CD4-positive, CD25-positive, alpha-beta regulatory T cell (primary cell): Measurements from ENCODE around the gene MET. TPM values are rescaled to one million over a fixed set of nuclear protein-coding genes. Genes with fewer than 3 reads are reported as not detected.

Experiments used
- ATAC-seq, 2 donors: fragments of 150-1000 bp; cut with Tn5 transposase; one replicate each; pipeline ENCODE4 v1.10.0; 2021; ENCODE audit warnings: low read depth in 2 of 2, moderate number of reproducible peaks in 2 of 2, moderate library complexity in 1 of 2
- DNase-seq, 3 donors: peaks; one replicate each; pipeline versions ENCODE4 v3.0.0 to v3.0.0-alpha.2; 2012 to 2022; ENCODE audit warnings: mixed read lengths in 1 of 3
- H3K27ac ChIP-seq: one replicate; pipeline ENCODE4 v1.7.0; 2013; ENCODE audit warnings: mild to moderate bottlenecking, low read length; ENCODE audit not compliant: insufficient read depth, poor library complexity, severe bottlenecking
- H3K27me3 ChIP-seq: one replicate; pipeline ENCODE4 v1.7.0; 2013; ENCODE audit warnings: low read length; ENCODE audit not compliant: control insufficient read depth, insufficient read depth
- H3K36me3 ChIP-seq: one replicate; pipeline ENCODE4 v1.7.0; 2013; ENCODE audit warnings: mild to moderate bottlenecking, low read length, moderate library complexity; ENCODE audit not compliant: control insufficient read depth, insufficient read depth
- H3K4me1 ChIP-seq: 2 replicates; pipeline ENCODE4 v1.7.0; 2013; ENCODE audit warnings: mild to moderate bottlenecking, low read length; ENCODE audit not compliant: insufficient read depth, control insufficient read depth, poor library complexity, severe bottlenecking
- H3K4me3 ChIP-seq: one replicate; pipeline ENCODE4 v1.7.0; 2013; ENCODE audit warnings: low read depth, mild to moderate bottlenecking, low read length, moderate library complexity
- H3K9me3 ChIP-seq, 2 experiments: 1 replicate in 1 of 2; 2 replicates in 1 of 2; pipeline ENCODE4 v1.7.0; 2013; ENCODE audit warnings: low read length in 2 of 2, mild to moderate bottlenecking in 1 of 2, moderate library complexity in 1 of 2; ENCODE audit not compliant: control insufficient read depth in 2 of 2
- H3K27ac Mint-ChIP-seq, 3 donors: one replicate each; pipeline ENCODE4 v1.8.0; 2020 to 2022; ENCODE audit warnings: mild to moderate bottlenecking in 3 of 3, mixed read lengths in 3 of 3, moderate library complexity in 2 of 3
- H3K27me3 Mint-ChIP-seq: one replicate; pipeline ENCODE4 v1.8.0; 2022; ENCODE audit warnings: mild to moderate bottlenecking, mixed read lengths
- H3K36me3 Mint-ChIP-seq: one replicate; pipeline ENCODE4 v1.8.0; 2020; ENCODE audit warnings: mixed read lengths
- H3K4me1 Mint-ChIP-seq, 4 donors: one replicate each; pipeline ENCODE4 v1.8.0; 2020 to 2022; ENCODE audit warnings: mixed read lengths in 4 of 4, mild to moderate bottlenecking in 1 of 4
- H3K4me3 Mint-ChIP-seq, 4 donors: one replicate each; pipeline ENCODE4 v1.8.0; 2020 to 2022; ENCODE audit warnings: mild to moderate bottlenecking in 4 of 4, mixed read lengths in 4 of 4, moderate library complexity in 3 of 4
- H3K9me3 Mint-ChIP-seq, 7 donors: one replicate each; pipeline ENCODE4 v1.8.0; 2020 to 2022; ENCODE audit warnings: mixed read lengths in 7 of 7, mild to moderate bottlenecking in 3 of 7, moderate library complexity in 2 of 7
- polyA plus RNA-seq, 4 donors: library from polyadenylated mRNA; unstranded; fragments of 300-500 nt; fragmentation: Illumina TruSeq; gene quantifications; one replicate each; pipeline ENCODE4 v1.2.3, GENCODE V29; 2021
- total RNA-seq: library from RNA; stranded (reverse); gene quantifications from one replicate; pipeline ENCODE4 v1.2.3, GENCODE V29; 2022

MET gene
- total and polyA plus RNA-seq, 5 donors from 2014 or later = not detected

- no peak for ATAC-seq
Measured at GRCh38 chr7:116731445-116732335, 59.7 kb downstream of the MET start.

DNA sequence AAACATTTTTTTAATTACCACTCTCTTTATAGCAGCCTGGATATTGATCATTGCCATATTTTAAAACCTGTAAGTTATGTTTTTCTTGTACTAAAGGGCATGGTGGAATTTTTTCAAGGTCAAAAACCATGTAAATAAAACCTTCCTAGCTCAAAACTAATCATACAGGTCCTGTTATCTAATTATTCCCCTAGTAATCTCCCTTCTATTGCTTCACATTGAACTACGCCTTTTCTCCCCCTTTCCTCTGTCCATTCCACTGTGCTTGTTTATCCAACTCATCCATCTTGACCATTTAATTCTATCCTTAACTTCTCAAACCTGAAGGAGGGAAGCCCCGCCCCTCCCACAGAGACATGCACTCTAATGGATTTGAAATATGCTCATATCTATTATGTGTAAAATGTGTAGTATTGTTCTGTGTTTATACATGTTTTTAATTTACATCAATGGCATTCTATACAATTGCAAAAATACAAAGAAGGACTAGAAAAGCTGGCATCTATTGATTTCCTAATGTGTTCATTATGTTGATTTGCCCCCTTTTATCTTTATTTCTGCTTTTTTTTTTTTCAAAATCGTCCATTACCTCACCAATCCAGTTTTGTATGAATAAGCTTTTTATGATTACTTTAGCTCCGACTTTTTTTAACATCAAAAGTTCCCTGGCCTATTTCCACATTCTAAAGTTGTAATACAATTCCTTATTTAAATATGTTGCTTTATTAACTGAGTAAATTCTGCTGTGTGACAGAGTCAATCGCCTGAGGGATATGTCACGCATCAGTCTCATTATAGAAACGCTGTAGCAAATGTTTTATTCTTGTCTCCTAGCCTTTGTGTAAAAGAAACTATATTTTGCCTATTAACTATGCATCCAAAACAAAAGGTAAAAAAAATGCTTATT lies 61.0 kb downstream of the MET start:
- peaks cover 0 to 5% (median 0%) of the 10 kb centered on the region in 7 donors for H3K9me3 Mint-ChIP-seq
- H3K27me3 ChIP-seq = no peaks in the 10 kb centered on the region
- H3K27me3 Mint-ChIP-seq = peaks cover 9% of the 10 kb centered on the region
- H3K36me3 Mint-ChIP-seq = no peaks in the 10 kb centered on the region
- H3K4me1 Mint-ChIP-seq = no peaks in the 10 kb centered on the region
- no peak for DNase-seq
- no peak overlapping the region for H3K27ac Mint-ChIP-seq
- no peak overlapping the region for H3K4me3 Mint-ChIP-seq
- no peaks in the 10 kb centered on the region for H3K9me3 ChIP-seq
- no peaks in the 10 kb centered on the region for H3K4me1 ChIP-seq
- no peak overlapping the region for H3K27ac ChIP-seq
- H3K4me3 ChIP-seq = no peak overlapping the region
- no peak for ATAC-seq
- no peaks in the 10 kb centered on the region for H3K36me3 ChIP-seq

More at GRCh38 chr7:116731445-116732335, 59.7 kb downstream of the MET start:
- Histone ChIP-seq H3K27me3 (no peaks in the 10 kb centered on the region), H3K36me3 (no peaks in the 10 kb centered on the region), H3K4me1 (no peaks in the 10 kb centered on the region), H3K9me3 (no peaks in the 10 kb centered on the region), H3K27ac (no peak overlapping the region), H3K4me3 (no peak overlapping the region)
- no peak for DNase-seq
- Mint-ChIP-seq H3K4me3 (no peak overlapping the region), H3K9me3 (peaks cover 0 to 5% (median 0%) of the 10 kb centered on the region in 7 donors), H3K27ac (no peak overlapping the region), H3K36me3 (no peaks in the 10 kb centered on the region), H3K27me3 (peaks cover 9% of the 10 kb centered on the region), H3K4me1 (no peaks in the 10 kb centered on the region)

GRCh38 chr7:116733924-116734580 lies 62.1 kb downstream of the MET start:
- ATAC-seq (no peak), DNase-seq (no peak)
- no peaks in the 10 kb centered on the region for H3K36me3 Mint-ChIP-seq
- H3K27me3 Mint-ChIP-seq = peaks cover 9% of the 10 kb centered on the region
- H3K27ac ChIP-seq = no peak overlapping the region
- no peak overlapping the region for H3K27ac Mint-ChIP-seq
- H3K9me3 ChIP-seq = no peaks in the 10 kb centered on the region
- no peaks in the 10 kb centered on the region for H3K27me3 ChIP-seq
- H3K9me3 Mint-ChIP-seq = peaks cover 0 to 5% (median 0%) of the 10 kb centered on the region in 7 donors
- H3K4me3 ChIP-seq = no peak overlapping the region
- no peaks in the 10 kb centered on the region for H3K4me1 Mint-ChIP-seq
- H3K4me3 Mint-ChIP-seq = no peak overlapping the region
- no peaks in the 10 kb centered on the region for H3K4me1 ChIP-seq
- no peaks in the 10 kb centered on the region for H3K36me3 ChIP-seq

GRCh38 chr7:116734710-116735109 lies 62.7 kb downstream of the MET start:
- peaks cover 0 to 5% (median 0%) of the 10 kb centered on the region in 7 donors for H3K9me3 Mint-ChIP-seq
- H3K27ac Mint-ChIP-seq = no peak overlapping the region

GRCh38 chr7:116736927-116737715 lies 65.1 kb downstream of the MET start:
- no peaks in the 10 kb centered on the region for H3K27me3 ChIP-seq
- H3K27me3 Mint-ChIP-seq = peaks cover 7% of the 10 kb centered on the region

More at GRCh38 chr7:116734710-116735109, 62.7 kb downstream of the MET start:
- no peaks in the 10 kb centered on the region for H3K4me1 ChIP-seq
- no peaks in the 10 kb centered on the region for H3K27me3 ChIP-seq
- no peak overlapping the region for H3K4me3 Mint-ChIP-seq
- H3K9me3 ChIP-seq = no peaks in the 10 kb centered on the region
- H3K36me3 Mint-ChIP-seq = no peaks in the 10 kb centered on the region
- DNase-seq = no peak
- no peak overlapping the region for H3K4me3 ChIP-seq
- no peak overlapping the region for H3K27ac ChIP-seq
- peaks cover 9% of the 10 kb centered on the region for H3K27me3 Mint-ChIP-seq
- no peak for ATAC-seq
- no peaks in the 10 kb centered on the region for H3K36me3 ChIP-seq
- H3K4me1 Mint-ChIP-seq = no peaks in the 10 kb centered on the region

GRCh38 chr7:116738378-116738777 lies 66.4 kb downstream of the MET start:
- Histone ChIP-seq H3K27ac (no peak overlapping the region), H3K27me3 (no peaks in the 10 kb centered on the region), H3K36me3 (no peaks in the 10 kb centered on the region), H3K4me1 (no peaks in the 10 kb centered on the region), H3K9me3 (no peaks in the 10 kb centered on the region), H3K4me3 (no peak overlapping the region)
- no peak for DNase-seq
- no peaks in the 10 kb centered on the region for H3K4me1 Mint-ChIP-seq
- no peaks in the 10 kb centered on the region for H3K36me3 Mint-ChIP-seq
- H3K27ac Mint-ChIP-seq = no peak overlapping the region
- ATAC-seq = no peak
- peaks cover 0 to 4% (median 0%) of the 10 kb centered on the region in 7 donors for H3K9me3 Mint-ChIP-seq
- H3K4me3 Mint-ChIP-seq = no peak overlapping the region
- H3K27me3 Mint-ChIP-seq = peaks cover 7% of the 10 kb centered on the region

More at GRCh38 chr7:116736927-116737715, 65.1 kb downstream of the MET start:
- H3K9me3 Mint-ChIP-seq = peaks cover 0 to 4% (median 0%) of the 10 kb centered on the region in 7 donors
- no peaks in the 10 kb centered on the region for H3K36me3 Mint-ChIP-seq
- DNase-seq (no peak), ATAC-seq (no peak)
- Histone ChIP-seq H3K27ac (no peak overlapping the region), H3K4me1 (no peaks in the 10 kb centered on the region), H3K9me3 (no peaks in the 10 kb centered on the region), H3K4me3 (no peak overlapping the region), H3K36me3 (no peaks in the 10 kb centered on the region)
- H3K4me3 Mint-ChIP-seq = no peak overlapping the region
- no peaks in the 10 kb centered on the region for H3K4me1 Mint-ChIP-seq
- H3K27ac Mint-ChIP-seq = no peak overlapping the region

- no peak overlapping the region for H3K27ac ChIP-seq
- Mint-ChIP-seq H3K9me3 (peaks cover 0 to 7% (median 0%) of the 10 kb centered on the region in 7 donors), H3K36me3 (no peaks in the 10 kb centered on the region), H3K27me3 (peaks cover 7% of the 10 kb centered on the region), H3K27ac (no peak overlapping the region), H3K4me3 (no peak overlapping the region), H3K4me1 (no peaks in the 10 kb centered on the region)
- H3K4me3 ChIP-seq = no peak overlapping the region
- no peaks in the 10 kb centered on the region for H3K27me3 ChIP-seq
- no peaks in the 10 kb centered on the region for H3K4me1 ChIP-seq
- no peaks in the 10 kb centered on the region for H3K9me3 ChIP-seq
- DNase-seq = no peak
- no peaks in the 10 kb centered on the region for H3K36me3 ChIP-seq
- ATAC-seq = no peak
Measured at GRCh38 chr7:116739307-116739706, 67.3 kb downstream of the MET start.
